Body of pancreas (tissue), 4 donors: ENCODE results near the gene MLEC.

Experiments used
- CTCF ChIP-seq, 7 experiments: fragments of 450-650 bp in 4 of 7; fragments of 200-600 bp in 3 of 7; sonication (generic) in 3 of 7; IDR thresholded peaks; one replicate each; pipeline ENCODE4 v1.5.1; 2016 to 2019; ENCODE audit warnings: antibody characterized with exemption in 7 of 7
- POLR2A ChIP-seq, 3 donors: fragments of 450-650 bp; IDR thresholded peaks; one replicate each; pipeline ENCODE4 v1.6.1; 2016; ENCODE audit warnings: antibody characterized with exemption in 3 of 3, mild to moderate bottlenecking in 2 of 3

GRCh38 chr12:120741476-120742421, 54.8 kb downstream of the MLEC start:
- TF ChIP-seq CTCF (IDR thresholded peaks at IDR 0.05) (no peak), POLR2A (IDR thresholded peaks at IDR 0.05) (no peak)
